Upper lobe of left lung (tissue), 4 donors: ENCODE results near the gene SYT7.

Experiments
- EP300 ChIP-seq, 4 donors: sonication (generic); formaldehyde crosslinking; IDR thresholded peaks; one replicate each; pipeline ENCODE4 v1.5.1; 2017; ENCODE audit warnings: antibody characterized with exemption in 4 of 4, control low read depth in 2 of 4
- POLR2A ChIP-seq, 4 donors: fragments of 450-650 bp; IDR thresholded peaks; one replicate each; pipeline ENCODE4 v1.5.1; 2016 to 2017; ENCODE audit warnings: antibody characterized with exemption in 4 of 4, mild to moderate bottlenecking in 2 of 4
- POLR2AphosphoS5 ChIP-seq, 2 donors: sonication (generic); formaldehyde crosslinking; IDR thresholded peaks; one replicate each; pipeline ENCODE4 v1.5.1; 2017; ENCODE audit warnings: antibody characterized with exemption in 2 of 2
- TF ChIP-seq, protein P1 (sequence below), 6 experiments: fragments of 450-650 bp in 4 of 6; fragments of 200-600 bp in 2 of 6; sonication (generic) in 2 of 6; IDR thresholded peaks; one replicate each; pipeline ENCODE4 v1.5.1; 2016 to 2019; ENCODE audit warnings: antibody characterized with exemption in 6 of 6

DNA sequence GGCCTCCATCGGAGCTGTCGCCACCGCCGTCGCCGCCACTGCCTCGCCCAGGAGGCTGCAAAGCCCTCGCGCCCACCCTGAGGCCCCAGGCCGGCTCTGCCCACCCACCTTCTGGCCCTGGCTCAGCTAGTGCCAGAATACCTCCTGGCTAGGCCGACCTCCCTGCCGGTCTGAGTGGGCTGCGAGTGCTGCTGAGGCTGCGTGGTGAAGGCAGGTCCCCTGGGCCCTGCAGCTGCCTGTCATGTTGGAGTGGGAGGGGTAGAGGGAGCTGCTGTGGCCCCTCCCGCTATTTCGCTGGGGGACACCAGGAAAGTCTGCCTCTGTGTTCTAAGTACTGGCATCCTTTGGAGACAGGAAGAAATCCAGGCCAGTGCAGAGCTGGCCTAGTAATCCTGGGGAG, 38.2 kb downstream of the SYT7 start:
- TF ChIP-seq, protein P1, sequence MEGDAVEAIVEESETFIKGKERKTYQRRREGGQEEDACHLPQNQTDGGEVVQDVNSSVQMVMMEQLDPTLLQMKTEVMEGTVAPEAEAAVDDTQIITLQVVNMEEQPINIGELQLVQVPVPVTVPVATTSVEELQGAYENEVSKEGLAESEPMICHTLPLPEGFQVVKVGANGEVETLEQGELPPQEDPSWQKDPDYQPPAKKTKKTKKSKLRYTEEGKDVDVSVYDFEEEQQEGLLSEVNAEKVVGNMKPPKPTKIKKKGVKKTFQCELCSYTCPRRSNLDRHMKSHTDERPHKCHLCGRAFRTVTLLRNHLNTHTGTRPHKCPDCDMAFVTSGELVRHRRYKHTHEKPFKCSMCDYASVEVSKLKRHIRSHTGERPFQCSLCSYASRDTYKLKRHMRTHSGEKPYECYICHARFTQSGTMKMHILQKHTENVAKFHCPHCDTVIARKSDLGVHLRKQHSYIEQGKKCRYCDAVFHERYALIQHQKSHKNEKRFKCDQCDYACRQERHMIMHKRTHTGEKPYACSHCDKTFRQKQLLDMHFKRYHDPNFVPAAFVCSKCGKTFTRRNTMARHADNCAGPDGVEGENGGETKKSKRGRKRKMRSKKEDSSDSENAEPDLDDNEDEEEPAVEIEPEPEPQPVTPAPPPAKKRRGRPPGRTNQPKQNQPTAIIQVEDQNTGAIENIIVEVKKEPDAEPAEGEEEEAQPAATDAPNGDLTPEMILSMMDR (IDR thresholded peaks at IDR 0.05), result no peak
- TF ChIP-seq POLR2AphosphoS5 (IDR thresholded peaks at IDR 0.05), result no peak
- no peak for TF ChIP-seq EP300 (IDR thresholded peaks at IDR 0.05)
- TF ChIP-seq POLR2A (IDR thresholded peaks at IDR 0.05), result no peak
